ENCODE measurements around the gene TAB2.
"Not testable (repeated sequence)": the region's sequence is repeated elsewhere in the genome, so short reads cannot be mapped to it uniquely, and the experiment has no call there.

TAB2 gene

GRCh38 chr6:149443411-149444181 lies 126.1 kb downstream of the TAB2 start:
- Histone ChIP-seq H3K27me3 (ENCODE audit: control insufficient read depth, low read length) (no peaks in the 10 kb centered on the region), H3K4me3 (ENCODE audit: low read length) (no peak overlapping the region), H4K20me1 (ENCODE audit: control insufficient read depth, insufficient read depth, low read depth, low read length) (no peaks in the 10 kb centered on the region), H3K4me1 (ENCODE audit: control insufficient read depth, low read length) (no peaks in the 10 kb centered on the region), H3K36me3 (ENCODE audit: control insufficient read depth, low read length) (no peaks in the 10 kb centered on the region), H3K4me2 (ENCODE audit: low read length) (no peak overlapping the region), H3K9me3 (ENCODE audit: control insufficient read depth, insufficient read depth, low read length) (no peaks in the 10 kb centered on the region), H3K9me2 (replicated peaks; ENCODE audit: control insufficient read depth, low read length) (no peaks in the 10 kb centered on the region), H3F3A (ENCODE audit: control insufficient read depth, insufficient read depth) (no peaks in the 10 kb centered on the region; the same call in 1 of the 2 replicates), H3K79me2 (ENCODE audit: control insufficient read depth, low read length) (no peaks in the 10 kb centered on the region), H3K27ac (ENCODE audit: low read depth, low read length) (no peak overlapping the region)
- TF ChIP-seq EZH2phosphoT487 (IDR thresholded peaks at IDR 0.05; ENCODE audit: borderline replicate concordance, low read length) (no peak), CTCF (IDR thresholded peaks at IDR 0.05; ENCODE audit: low read depth, low read length, poor library complexity, severe bottlenecking) (no peak)

- not testable (repeated sequence) for H3K4me3 ChIP-seq (ENCODE audit: low read length); H3K9me3 ChIP-seq (ENCODE audit: control insufficient read depth, insufficient read depth, low read length); H3K36me3 ChIP-seq (ENCODE audit: control insufficient read depth, low read length); H3K27me3 ChIP-seq (ENCODE audit: control insufficient read depth, low read length); H3K9me2 ChIP-seq (replicated peaks; ENCODE audit: control insufficient read depth, low read length); H3K4me2 ChIP-seq (ENCODE audit: low read length); H3K4me1 ChIP-seq (ENCODE audit: control insufficient read depth, low read length); H4K20me1 ChIP-seq (ENCODE audit: control insufficient read depth, insufficient read depth, low read depth, low read length); H3F3A ChIP-seq (ENCODE audit: control insufficient read depth, insufficient read depth); H3K27ac ChIP-seq (ENCODE audit: low read depth, low read length); H3K79me2 ChIP-seq (ENCODE audit: control insufficient read depth, low read length)
Measured at GRCh38 chr6:149444360-149445094, 127.0 kb downstream of the TAB2 start.

DNA sequence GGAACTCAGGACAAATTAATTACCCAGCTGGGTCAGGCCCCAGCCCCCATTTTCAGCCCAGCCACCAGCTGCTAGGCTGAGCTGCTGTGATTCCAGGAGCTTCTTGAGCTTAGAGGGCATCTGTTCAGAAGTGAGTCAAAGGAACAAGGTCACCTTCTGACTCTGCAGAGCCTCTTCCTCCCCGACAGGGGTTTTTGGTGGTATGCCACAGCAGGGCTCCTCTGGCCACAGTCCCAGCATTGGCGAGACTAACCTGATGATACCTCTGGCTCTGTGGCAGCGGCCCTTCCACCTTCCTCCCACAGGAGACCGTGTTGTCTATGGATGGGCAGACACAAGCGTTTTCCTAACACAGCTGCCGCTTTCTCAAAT lies 127.6 kb downstream of the TAB2 start:
- no peaks in the 10 kb centered on the region for H3K9me3 ChIP-seq (ENCODE audit: control insufficient read depth, insufficient read depth, low read length)
- H4K20me1 ChIP-seq (ENCODE audit: control insufficient read depth, insufficient read depth, low read depth, low read length), result no peaks in the 10 kb centered on the region
- no peaks in the 10 kb centered on the region for H3K27me3 ChIP-seq (ENCODE audit: control insufficient read depth, low read length)
- H3K4me2 ChIP-seq (ENCODE audit: low read length), result no peak overlapping the region
- no peak overlapping the region for H3K27ac ChIP-seq (ENCODE audit: low read depth, low read length)
- TF ChIP-seq CTCF (IDR thresholded peaks at IDR 0.05; ENCODE audit: low read depth, low read length, poor library complexity, severe bottlenecking) (no peak), EZH2phosphoT487 (IDR thresholded peaks at IDR 0.05; ENCODE audit: borderline replicate concordance, low read length) (no peak)
- no peaks in the 10 kb centered on the region for H3K79me2 ChIP-seq (ENCODE audit: control insufficient read depth, low read length)
- peaks cover 4% of the 10 kb centered on the region for H3K36me3 ChIP-seq (ENCODE audit: control insufficient read depth, low read length)
- no peaks in the 10 kb centered on the region for H3K9me2 ChIP-seq (replicated peaks; ENCODE audit: control insufficient read depth, low read length)
- no peaks in the 10 kb centered on the region for H3K4me1 ChIP-seq (ENCODE audit: control insufficient read depth, low read length)
- no peaks in the 10 kb centered on the region; the same call in 1 of the 2 replicates for H3F3A ChIP-seq (ENCODE audit: control insufficient read depth, insufficient read depth)
- H3K4me3 ChIP-seq (ENCODE audit: low read length), result no peak overlapping the region

DNA sequence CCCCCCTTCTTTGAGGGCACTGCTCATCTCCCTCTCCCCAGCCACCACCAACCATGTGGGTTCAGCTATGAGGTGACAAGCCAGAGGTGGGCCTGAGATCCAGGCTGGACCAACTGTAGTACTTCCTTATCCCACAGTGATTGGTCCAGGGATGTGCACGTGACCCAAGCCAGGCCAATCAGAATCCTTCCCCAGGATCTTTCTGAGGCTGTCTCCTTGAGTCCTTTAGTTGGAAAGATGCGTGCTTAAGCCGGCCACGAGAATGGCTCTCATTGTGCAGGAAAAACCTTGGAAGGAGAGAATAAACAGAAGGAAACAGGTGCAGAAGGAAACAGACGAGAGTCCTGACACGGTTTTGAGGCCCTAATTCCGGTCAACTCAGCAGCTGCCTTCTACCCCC lies 128.1 kb downstream of the TAB2 start:
- peaks cover 9% of the 10 kb centered on the region for H3K36me3 ChIP-seq (ENCODE audit: control insufficient read depth, low read length)
- no peaks in the 10 kb centered on the region for H3K4me1 ChIP-seq (ENCODE audit: control insufficient read depth, low read length)
- no peaks in the 10 kb centered on the region; the same call in 1 of the 2 replicates for H3F3A ChIP-seq (ENCODE audit: control insufficient read depth, insufficient read depth)
- no peaks in the 10 kb centered on the region for H3K9me2 ChIP-seq (replicated peaks; ENCODE audit: control insufficient read depth, low read length)
- no peaks in the 10 kb centered on the region for H3K9me3 ChIP-seq (ENCODE audit: control insufficient read depth, insufficient read depth, low read length)
- TF ChIP-seq EZH2phosphoT487 (IDR thresholded peaks at IDR 0.05; ENCODE audit: borderline replicate concordance, low read length) (no peak), CTCF (IDR thresholded peaks at IDR 0.05; ENCODE audit: low read depth, low read length, poor library complexity, severe bottlenecking) (no peak)
- H3K27me3 ChIP-seq (ENCODE audit: control insufficient read depth, low read length), result no peaks in the 10 kb centered on the region
- H3K79me2 ChIP-seq (ENCODE audit: control insufficient read depth, low read length), result no peaks in the 10 kb centered on the region
- H3K4me2 ChIP-seq (ENCODE audit: low read length), result no peak overlapping the region
- H3K27ac ChIP-seq (ENCODE audit: low read depth, low read length), result no peak overlapping the region
- H3K4me3 ChIP-seq (ENCODE audit: low read length), result no peak overlapping the region
- H4K20me1 ChIP-seq (ENCODE audit: control insufficient read depth, insufficient read depth, low read depth, low read length), result no peaks in the 10 kb centered on the region

All from DOHH2 (cell line).